Fibroblast of lung (primary cell): Measurements from ENCODE around the gene IL16. TPM values are rescaled to one million over a fixed set of nuclear protein-coding genes. Genes with fewer than 3 reads are reported as not detected.

ENCODE experiments used
- DNase-seq, 2 donors: peaks; one replicate each; pipeline versions ENCODE4 v3.0.0 to v3.0.0-alpha.2; 2010; ENCODE audit warnings: low read depth in 2 of 2
- H2AFZ ChIP-seq: 2 replicates; pipeline ENCODE4 v1.5.1; 2012; ENCODE audit warnings: low read length, control low read depth, inconsistent platforms
- H3K27ac ChIP-seq: 2 replicates; pipeline ENCODE4 v1.5.1; 2011; ENCODE audit warnings: low read length, control low read depth; ENCODE audit not compliant: insufficient read depth
- H3K27me3 ChIP-seq: 2 replicates; pipeline ENCODE4 v1.5.1; 2011; ENCODE audit warnings: mild to moderate bottlenecking, low read length; ENCODE audit not compliant: control insufficient read depth, insufficient read depth
- H3K36me3 ChIP-seq: 2 replicates; pipeline ENCODE4 v1.5.1; 2011; ENCODE audit warnings: low read length; ENCODE audit not compliant: control insufficient read depth, insufficient read depth
- H3K4me1 ChIP-seq: 2 replicates; pipeline ENCODE4 v1.5.1; 2011; ENCODE audit warnings: low read length; ENCODE audit not compliant: control insufficient read depth, insufficient read depth; ENCODE audit errors: extremely low read depth
- H3K4me2 ChIP-seq: 2 replicates; pipeline ENCODE4 v1.5.1; 2011; ENCODE audit warnings: low read length, control low read depth; ENCODE audit not compliant: insufficient read depth; ENCODE audit errors: extremely low read depth
- H3K4me3 ChIP-seq, 4 experiments: fragments of 200-600 bp in 1 of 4; sonication (generic) in 1 of 4; replicated peaks in 1 of 4; 2 replicates each; pipeline ENCODE4 v1.5.1; 2011 to 2016; ENCODE audit warnings: low read length in 4 of 4, low read depth in 3 of 4, mild to moderate bottlenecking in 3 of 4, control low read depth in 2 of 4, inconsistent platforms in 1 of 4, mixed read lengths in 1 of 4; ENCODE audit not compliant: insufficient read depth in 1 of 4; ENCODE audit errors: control extremely low read depth in 1 of 4
- H3K79me2 ChIP-seq: 2 replicates; pipeline ENCODE4 v1.5.1; 2012; ENCODE audit warnings: mild to moderate bottlenecking, low read length, inconsistent platforms; ENCODE audit not compliant: control insufficient read depth, insufficient read depth
- H3K9ac ChIP-seq: 2 replicates; pipeline ENCODE4 v1.5.1; 2011; ENCODE audit warnings: mild to moderate bottlenecking, low read length, control low read depth; ENCODE audit not compliant: insufficient read depth
- H3K9me3 ChIP-seq: 2 replicates; pipeline ENCODE4 v1.5.1; 2012; ENCODE audit warnings: low read depth, low read length; ENCODE audit not compliant: control insufficient read depth, insufficient read depth
- H4K20me1 ChIP-seq: 2 replicates; pipeline ENCODE4 v1.5.1; 2011; ENCODE audit warnings: low read length; ENCODE audit not compliant: control insufficient read depth, insufficient read depth; ENCODE audit errors: extremely low read depth
- CTCF ChIP-seq, 2 donors: IDR thresholded peaks in 1 of 2; conservative IDR thresholded peaks in 1 of 2; 1 replicate in 1 of 2; 2 replicates in 1 of 2; pipeline ENCODE4 v1.5.1; 2011 to 2012; ENCODE audit warnings: low read length in 2 of 2, control low read depth in 1 of 2, inconsistent platforms in 1 of 2, low read depth in 1 of 2, mild to moderate bottlenecking in 1 of 2
- EZH2 ChIP-seq: IDR thresholded peaks from 2 replicates; pipeline ENCODE4 v1.5.1; 2012; ENCODE audit warnings: low read length, control low read depth, mild to moderate bottlenecking; ENCODE audit errors: missing control alignments
- polyA plus RNA-seq, 2 donors: library from polyadenylated mRNA; depleted of rRNA in 1 of 2; stranded (reverse) in 1 of 2; unstranded in 1 of 2; fragments of >200 nt; gene quantifications; 2 replicates each; pipeline ENCODE4 v1.2.1, GENCODE V29; 2011 to 2012; ENCODE audit warnings: missing spikeins in 1 of 2
- total RNA-seq: library from RNA; depleted of rRNA; stranded (reverse); fragments of >200 nt; gene quantifications from 2 replicates; pipeline ENCODE4 v1.2.1, GENCODE V29; 2014

The IL16 gene
- total and polyA plus RNA-seq, 2 donors (not counting 1 experiment from before 2014, with no cell fraction given), result 0.96 to 5.0 TPM

- H3K79me2 ChIP-seq, result no peaks in the 10 kb centered on the region
- no peaks in the 10 kb centered on the region for H3K9me3 ChIP-seq
- H3K36me3 ChIP-seq, result peaks cover 20% of the 10 kb centered on the region
- no peaks in the 10 kb centered on the region for H3K27me3 ChIP-seq
- no peak for DNase-seq
- no peaks in the 10 kb centered on the region for H4K20me1 ChIP-seq
- no peak overlapping the region for H3K27ac ChIP-seq
- H3K4me2 ChIP-seq, result no peak overlapping the region
- H3K4me1 ChIP-seq, result peaks cover 17% of the 10 kb centered on the region
- H2AFZ ChIP-seq, result no peak overlapping the region
- TF ChIP-seq EZH2 (no peak), CTCF (conservative IDR thresholded peaks at IDR 0.05 in 1 of 2, IDR thresholded peaks at IDR 0.05 in 1 of 2; ENCODE audit: low read depth in 1 of 2, low read length in 2 of 2) (no peak)
- H3K9ac ChIP-seq, result no peak overlapping the region
- H3K4me3 ChIP-seq, result no peak overlapping the region
These were observed 118.9 kb downstream of the IL16 start for GRCh38 chr15:81315452-81316175.

GRCh38 chr15:81316267-81316666 lies 119.6 kb downstream of the IL16 start:
- no peak overlapping the region for H3K4me3 ChIP-seq
- H3K36me3 ChIP-seq, result peaks cover 20% of the 10 kb centered on the region
- no peak for DNase-seq
- no peak overlapping the region for H3K9ac ChIP-seq
- no peak overlapping the region for H2AFZ ChIP-seq
- no peak for TF ChIP-seq EZH2
- no peak for TF ChIP-seq CTCF (conservative IDR thresholded peaks at IDR 0.05 in 1 of 2, IDR thresholded peaks at IDR 0.05 in 1 of 2; ENCODE audit: low read depth in 1 of 2, low read length in 2 of 2)
- no peaks in the 10 kb centered on the region for H3K27me3 ChIP-seq
- H4K20me1 ChIP-seq, result no peaks in the 10 kb centered on the region
- H3K9me3 ChIP-seq, result no peaks in the 10 kb centered on the region
- H3K27ac ChIP-seq, result no peak overlapping the region
- peaks cover 14% of the 10 kb centered on the region for H3K4me1 ChIP-seq
- H3K4me2 ChIP-seq, result no peak overlapping the region
- H3K79me2 ChIP-seq, result no peaks in the 10 kb centered on the region

- no peaks in the 10 kb centered on the region for H4K20me1 ChIP-seq
- DNase-seq, result no peak
- TF ChIP-seq CTCF (conservative IDR thresholded peaks at IDR 0.05 in 1 of 2, IDR thresholded peaks at IDR 0.05 in 1 of 2; ENCODE audit: low read depth in 1 of 2, low read length in 2 of 2), result no peak
- TF ChIP-seq EZH2, result no peak
- peaks cover 20% of the 10 kb centered on the region for H3K36me3 ChIP-seq
- no peak overlapping the region for H3K4me3 ChIP-seq
- H3K4me1 ChIP-seq, result peaks cover 7% of the 10 kb centered on the region
- H3K9me3 ChIP-seq, result no peaks in the 10 kb centered on the region
- H2AFZ ChIP-seq, result no peak overlapping the region
- no peak overlapping the region for H3K27ac ChIP-seq
- H3K79me2 ChIP-seq, result no peaks in the 10 kb centered on the region
- no peak overlapping the region for H3K4me2 ChIP-seq
- no peak overlapping the region for H3K9ac ChIP-seq
- H3K27me3 ChIP-seq, result no peaks in the 10 kb centered on the region
These were observed 121.0 kb downstream of the IL16 start for GRCh38 chr15:81317642-81318017.
